K562 (cell line): ENCODE results near the gene C2orf81. TPM values are rescaled to one million over a fixed set of nuclear protein-coding genes. Genes with fewer than 3 reads are reported as not detected.

Experiments
- CBX2 ChIP-seq: fragments of 200-600 bp; sonication (generic); IDR thresholded peaks from one replicate; pipeline ENCODE4 v1.6.1; 2012; ENCODE audit warnings: mild to moderate bottlenecking, low read length, inconsistent platforms; ENCODE audit not compliant: insufficient read depth, poor library complexity, severe bottlenecking
- GABPA ChIP-seq: fragments of 200-800 bp; sonication (Bioruptor generic); conservative IDR thresholded peaks from 2 replicates; pipeline ENCODE4 v1.6.1; 2016; ENCODE audit warnings: low read depth, missing genetic modification characterization, missing compliant biosample characterization
- IRF1 ChIP-seq: sonication (generic); formaldehyde crosslinking; IDR thresholded peaks from 2 replicates; pipeline ENCODE4 v1.8.0; 2022; ENCODE audit warnings: missing genetic modification reagents, mild to moderate bottlenecking, borderline replicate concordance
- MBD1 ChIP-seq: fragments of 250-450 bp; sonication (Bioruptor Pico); IDR thresholded peaks from 2 replicates; pipeline ENCODE4 v1.8.0; 2022; ENCODE audit warnings: inconsistent platforms
- PHF21A ChIP-seq: fragments of 450-650 bp; IDR thresholded peaks from 2 replicates; pipeline ENCODE4 v1.6.1; 2017; ENCODE audit warnings: low read depth, borderline replicate concordance
- polyA plus RNA-seq, 8 experiments: library from polyadenylated mRNA; depleted of rRNA in 4 of 8; stranded (reverse) in 5 of 8; unstranded in 3 of 8; fragments of >200 nt; fragmentation: Nextera tagmentation in 2 of 8; fragmentation: Illumina TruSeq in 1 of 8; extraction: Ambion mirVana in 2 of 8; extraction: Trizol in 1 of 8; gene quantifications; 2 replicates each; pipeline versions ENCODE4 v1.2.1 to v1.2.3, GENCODE V29; 2011 to 2014; ENCODE audit warnings: inconsistent platforms in 1 of 8, missing spikeins in 1 of 8
- total RNA-seq, 7 experiments: library from RNA; depleted of rRNA in 6 of 7; stranded (reverse); fragments of >200 nt in 6 of 7; fragmentation: Illumina TruSeq in 2 of 7; extraction: Trizol in 2 of 7; gene quantifications; 2 replicates each; pipeline versions ENCODE4 v1.2.1 to v1.2.3, GENCODE V29; 2011 to 2021; ENCODE audit warnings: low replicate concordance in 1 of 7
- TF ChIP-seq, protein P1 (sequence below): IDR thresholded peaks from 2 replicates; pipeline ENCODE4 v1.6.1; 2011; ENCODE audit not compliant: insufficient read length; ENCODE audit errors: extremely low read depth
- TF ChIP-seq, protein P2 (sequence below): fragments of 450-650 bp; IDR thresholded peaks from 2 replicates; pipeline ENCODE4 v1.7.0; 2016; ENCODE audit warnings: borderline replicate concordance

C2orf81 gene
- total and polyA plus RNA-seq, 9 of the 15 experiments (the other 6 are each of a cell fraction or from before 2014, with no cell fraction given), result 0.06 TPM; not detected in 8

DNA sequence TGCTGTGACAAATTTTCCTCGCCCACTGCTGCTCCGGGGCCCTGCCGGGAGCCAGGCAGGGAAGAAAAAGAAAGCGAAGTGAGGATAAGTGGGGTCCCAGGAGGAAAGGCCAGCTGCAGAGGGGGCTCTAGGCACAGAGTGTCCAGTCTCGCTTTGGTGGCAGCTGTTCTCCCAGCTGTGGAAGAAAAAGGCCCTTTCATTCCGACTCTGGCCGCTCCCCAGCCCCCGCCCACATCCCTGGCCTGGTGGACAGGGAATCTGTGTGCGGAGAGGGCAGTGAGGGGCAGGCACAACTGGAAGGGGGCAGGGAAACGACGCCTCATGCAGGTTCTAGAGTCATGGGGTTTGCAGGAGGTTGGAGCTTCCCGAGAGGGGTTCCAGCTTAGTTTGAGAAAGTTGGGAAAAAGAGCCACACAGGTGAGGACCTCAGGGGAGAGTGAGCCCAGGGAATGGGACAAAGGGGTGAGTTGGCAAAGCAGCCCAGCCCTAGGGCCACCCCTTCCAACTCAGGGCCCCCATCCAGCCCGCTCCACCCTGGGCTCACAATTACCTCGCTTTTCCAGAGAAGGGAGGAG is 18.5 kb upstream of the C2orf81 start (continued):
- TF ChIP-seq, protein P1, sequence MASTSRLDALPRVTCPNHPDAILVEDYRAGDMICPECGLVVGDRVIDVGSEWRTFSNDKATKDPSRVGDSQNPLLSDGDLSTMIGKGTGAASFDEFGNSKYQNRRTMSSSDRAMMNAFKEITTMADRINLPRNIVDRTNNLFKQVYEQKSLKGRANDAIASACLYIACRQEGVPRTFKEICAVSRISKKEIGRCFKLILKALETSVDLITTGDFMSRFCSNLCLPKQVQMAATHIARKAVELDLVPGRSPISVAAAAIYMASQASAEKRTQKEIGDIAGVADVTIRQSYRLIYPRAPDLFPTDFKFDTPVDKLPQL, result no peak
- TF ChIP-seq CBX2 (no peak), PHF21A (no peak), GABPA (tag) (no peak), MBD1 (no peak), IRF1 (CRISPR knock-in tag) (no peak)
- TF ChIP-seq, protein P2, sequence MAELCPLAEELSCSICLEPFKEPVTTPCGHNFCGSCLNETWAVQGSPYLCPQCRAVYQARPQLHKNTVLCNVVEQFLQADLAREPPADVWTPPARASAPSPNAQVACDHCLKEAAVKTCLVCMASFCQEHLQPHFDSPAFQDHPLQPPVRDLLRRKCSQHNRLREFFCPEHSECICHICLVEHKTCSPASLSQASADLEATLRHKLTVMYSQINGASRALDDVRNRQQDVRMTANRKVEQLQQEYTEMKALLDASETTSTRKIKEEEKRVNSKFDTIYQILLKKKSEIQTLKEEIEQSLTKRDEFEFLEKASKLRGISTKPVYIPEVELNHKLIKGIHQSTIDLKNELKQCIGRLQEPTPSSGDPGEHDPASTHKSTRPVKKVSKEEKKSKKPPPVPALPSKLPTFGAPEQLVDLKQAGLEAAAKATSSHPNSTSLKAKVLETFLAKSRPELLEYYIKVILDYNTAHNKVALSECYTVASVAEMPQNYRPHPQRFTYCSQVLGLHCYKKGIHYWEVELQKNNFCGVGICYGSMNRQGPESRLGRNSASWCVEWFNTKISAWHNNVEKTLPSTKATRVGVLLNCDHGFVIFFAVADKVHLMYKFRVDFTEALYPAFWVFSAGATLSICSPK, result 0 out of 2 replicates have a peak, but pooled peaks have one; percentile 64
- TF ChIP-seq, all 486 proteins: peak for 6
